Activated naive CD4-positive, alpha-beta T cell treated with anti-CD3 and anti-CD28 coated beads, Interleukin-2, amount 10 ng/mL, durations not matched to agents 7 days and 5 days (primary cell): Measurements from ENCODE around the gene STK16.

Source experiments
- CTCF ChIA-PET: fragments of 350-600 bp; sonication (Branson Sonifier 250); formaldehyde crosslinking; loops from one replicate; lab custom pipeline; 2021; ENCODE audit warnings: antibody characterized with exemption; lab: Charles Lee
- DNase-seq: peaks from one replicate; pipeline ENCODE4 v3.0.0-alpha.2; 2020
- H3K27ac Mint-ChIP-seq: one replicate; pipeline ENCODE4 v1.8.0; 2021; ENCODE audit warnings: mild to moderate bottlenecking, moderate library complexity, mixed read lengths
- H3K27me3 Mint-ChIP-seq: one replicate; pipeline ENCODE4 v1.8.0; 2021; ENCODE audit warnings: mild to moderate bottlenecking, mixed read lengths
- H3K36me3 Mint-ChIP-seq: one replicate; pipeline ENCODE4 v1.8.0; 2021; ENCODE audit warnings: mixed read lengths
- H3K4me1 Mint-ChIP-seq: one replicate; pipeline ENCODE4 v1.8.0; 2021; ENCODE audit warnings: mixed read lengths
- H3K4me3 Mint-ChIP-seq: one replicate; pipeline ENCODE4 v1.8.0; 2021; ENCODE audit warnings: mild to moderate bottlenecking, moderate library complexity, mixed read lengths
- H3K9me3 Mint-ChIP-seq: one replicate; pipeline ENCODE4 v1.8.0; 2021; ENCODE audit warnings: mixed read lengths

The STK16 gene

DNA sequence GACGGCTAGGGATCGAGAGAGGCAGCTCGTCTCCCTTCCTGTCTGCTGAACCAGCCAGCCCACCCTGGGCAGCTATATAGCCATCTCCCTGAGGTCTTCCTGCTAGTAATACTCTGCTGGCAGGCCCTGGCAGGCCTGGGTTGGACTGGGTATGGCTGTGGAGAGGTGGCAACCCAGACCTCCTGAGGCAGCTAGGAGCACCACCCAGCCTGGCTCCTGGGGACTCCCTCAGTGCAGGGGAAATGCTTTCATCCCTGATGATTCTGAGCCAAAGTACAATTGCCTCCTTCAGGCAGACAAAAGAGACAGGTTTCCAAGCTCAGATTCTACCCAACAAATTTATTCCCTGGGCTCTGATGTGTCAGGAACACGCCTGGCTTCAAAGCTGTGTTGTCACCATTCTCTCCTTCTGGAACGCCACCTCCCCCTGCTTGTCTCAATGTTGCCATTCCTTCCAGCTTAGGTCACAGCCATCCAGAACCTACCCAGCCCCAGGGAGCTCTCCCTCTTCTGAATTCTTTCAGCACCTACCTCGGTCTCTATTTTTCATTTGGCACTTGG, 29.2 kb downstream of the STK16 start:
- Mint-ChIP-seq H3K36me3 (no peaks in the 10 kb centered on the region), H3K27ac (no peak overlapping the region), H3K4me3 (no peak overlapping the region), H3K27me3 (peaks cover 51% of the 10 kb centered on the region), H3K4me1 (peaks cover 21% of the 10 kb centered on the region), H3K9me3 (no peaks in the 10 kb centered on the region)
- no peak for DNase-seq
- CTCF ChIA-PET = interaction anchor here (14.8 kb wide), 1 partner anchor 21 kb away, joined by 267 read pairs; no protein-coding TSS in a partner anchor

DNA sequence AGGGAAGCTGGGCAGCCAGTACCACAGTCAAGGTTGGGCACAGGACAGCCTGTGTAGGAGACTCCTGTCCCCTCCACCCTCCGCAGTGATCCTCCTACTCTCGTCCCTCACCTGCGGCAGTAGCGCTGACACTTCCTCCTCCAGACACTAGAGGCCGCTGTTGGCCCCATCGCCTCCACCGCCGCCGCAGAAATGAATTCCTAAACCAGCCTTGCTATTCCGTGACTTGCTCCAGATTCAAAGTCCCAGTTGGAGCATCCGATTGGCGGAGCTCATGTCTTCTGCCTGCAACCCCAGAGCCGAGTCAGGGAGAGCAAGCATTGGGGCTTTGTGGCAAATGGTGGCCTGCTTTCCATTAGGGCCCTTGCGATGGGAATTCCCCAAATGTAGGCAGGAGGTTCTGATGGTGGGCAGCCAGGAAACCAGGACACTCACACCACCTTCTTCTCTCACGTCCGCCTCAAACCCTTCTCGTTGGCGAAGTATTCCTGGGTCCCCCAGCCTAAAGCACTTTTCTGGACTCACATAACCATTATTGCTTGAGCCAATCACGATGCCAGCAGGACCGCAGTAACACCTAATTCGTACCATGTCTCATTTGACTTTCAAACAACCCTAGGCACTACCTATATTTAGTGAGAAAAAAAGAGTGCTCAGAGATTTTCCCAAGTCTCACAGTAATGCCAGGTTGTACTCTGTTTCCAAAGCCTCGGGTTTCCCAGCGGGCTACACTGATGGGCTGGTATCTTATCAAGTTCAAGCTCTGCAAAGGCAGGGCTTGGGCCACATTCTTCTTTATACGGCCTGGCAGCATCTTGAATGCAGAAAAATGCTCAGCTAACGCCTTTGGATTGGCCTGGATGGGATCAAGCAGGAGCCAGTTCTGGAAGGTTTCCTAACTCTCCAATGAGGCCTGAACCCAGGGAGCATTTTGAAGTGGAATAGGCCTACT, 32.7 kb downstream of the STK16 start:
- peaks cover 41% of the 10 kb centered on the region for H3K4me1 Mint-ChIP-seq
- peaks cover 19% of the 10 kb centered on the region for H3K36me3 Mint-ChIP-seq
- peak overlapping the region; percentile 98 for H3K27ac Mint-ChIP-seq

DNA sequence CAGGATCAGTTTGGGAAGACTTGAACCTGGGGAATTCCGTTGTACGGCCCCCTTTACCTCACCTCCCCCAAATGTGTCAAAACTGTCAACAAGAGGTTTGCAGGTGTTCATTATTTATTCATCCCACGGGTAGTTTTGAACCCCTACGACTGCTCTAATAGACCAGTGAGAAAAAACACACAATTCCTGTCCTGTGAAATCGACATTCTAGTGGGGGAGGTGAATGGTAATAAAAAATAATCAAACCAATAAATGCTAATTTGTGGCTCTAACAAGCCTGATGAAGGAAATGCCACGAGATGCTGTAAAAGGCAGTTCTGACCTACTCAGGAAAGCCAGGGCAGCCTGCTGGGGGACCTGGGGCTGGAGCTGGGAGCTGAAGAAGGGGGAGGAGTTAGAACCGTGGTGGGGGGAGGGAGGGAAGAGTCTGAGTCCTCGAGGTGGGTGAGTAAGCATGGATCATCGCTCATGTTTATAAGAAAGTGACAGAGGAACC, 33.4 kb downstream of the STK16 start:
- Mint-ChIP-seq H3K27ac (peak overlapping the region; percentile 98), H3K27me3 (peaks cover 16% of the 10 kb centered on the region), H3K4me1 (peaks cover 42% of the 10 kb centered on the region), H3K9me3 (no peaks in the 10 kb centered on the region), H3K36me3 (peaks cover 25% of the 10 kb centered on the region), H3K4me3 (peak overlapping the region; percentile 92)
- CTCF ChIA-PET = interaction anchor here (0.6 to 14.8 kb wide), 13 partner anchors 13 to 120 kb away, joined by 3 to 267 read pairs (median 5); partner anchors contain the start of genes ANKZF1, ATG9A and TUBA4A
- DNase-seq = no peak

More for the DNA sequence above, 32.7 kb downstream of the STK16 start:
- H3K4me3 Mint-ChIP-seq = peak overlapping the region; percentile 92
- no peaks in the 10 kb centered on the region for H3K9me3 Mint-ChIP-seq
- CTCF ChIA-PET = interaction anchor here (0.6 to 14.8 kb wide), 20 partner anchors 8 to 120 kb away, joined by 3 to 267 read pairs (median 4); partner anchors contain the start of genes ANKZF1, ATG9A, GLB1L and STK16
- peak; percentile 81 for DNase-seq
- H3K27me3 Mint-ChIP-seq = peaks cover 18% of the 10 kb centered on the region

DNA sequence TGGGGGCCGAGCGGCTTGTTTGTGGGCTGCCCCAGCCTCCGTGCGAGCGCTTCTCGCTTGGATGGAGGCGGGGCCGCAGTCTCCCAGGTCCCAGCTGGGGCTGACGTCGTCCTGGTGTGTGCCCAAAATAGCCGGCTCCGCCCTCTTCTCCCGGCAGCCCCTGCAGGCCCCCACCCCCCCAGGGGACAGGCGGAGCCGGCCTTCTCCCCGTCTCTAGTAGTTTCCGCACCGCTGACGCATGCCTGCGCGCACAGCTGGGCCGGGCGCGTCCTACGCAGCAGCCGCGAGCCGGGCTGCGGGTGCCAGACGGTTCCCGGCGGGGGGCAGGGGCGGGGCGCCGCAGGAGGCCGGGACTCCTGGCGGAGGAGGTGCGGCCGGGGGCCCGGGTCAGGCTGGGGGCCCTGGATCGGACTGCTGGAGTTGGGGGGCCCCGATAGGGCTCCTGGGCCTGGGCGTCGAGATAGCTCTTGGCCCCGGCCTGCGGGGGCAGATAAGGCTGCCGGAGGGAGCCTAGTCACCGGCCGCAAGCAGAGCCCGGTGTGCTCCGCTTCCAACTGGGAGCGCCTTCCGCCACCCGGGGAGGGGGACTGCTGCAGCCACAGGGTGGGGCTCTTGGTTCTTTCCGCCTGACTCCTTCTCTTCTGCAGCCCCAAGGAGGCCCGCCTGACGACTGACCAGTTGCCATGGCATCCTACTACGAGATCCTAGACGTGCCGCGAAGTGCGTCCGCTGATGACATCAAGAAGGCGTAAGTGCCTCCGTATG, 34.1 kb downstream of the STK16 start, which contains the start of gene DNAJB2:
Gene DNAJB2 (plus strand): TSS at position 216 of the 765 bp plus-strand sequence. CDS start 468 bp downstream, at position 684.
- Mint-ChIP-seq H3K36me3 (peaks cover 30% of the 10 kb centered on the region), H3K27me3 (peaks cover 10% of the 10 kb centered on the region), H3K4me1 (peaks cover 42% of the 10 kb centered on the region), H3K27ac (peak within 1 kb of the TSS; percentile 98), H3K9me3 (no peaks in the 10 kb centered on the region), H3K4me3 (peak within 1 kb of the TSS; percentile 92)
- DNase-seq = peak; percentile 99
- CTCF ChIA-PET = interaction anchor here (0.6 to 14.8 kb wide), 9 partner anchors 16 to 109 kb away, joined by 3 to 267 read pairs (median 5); partner anchors contain the start of genes ANKZF1, ATG9A and TUBA4A

DNA sequence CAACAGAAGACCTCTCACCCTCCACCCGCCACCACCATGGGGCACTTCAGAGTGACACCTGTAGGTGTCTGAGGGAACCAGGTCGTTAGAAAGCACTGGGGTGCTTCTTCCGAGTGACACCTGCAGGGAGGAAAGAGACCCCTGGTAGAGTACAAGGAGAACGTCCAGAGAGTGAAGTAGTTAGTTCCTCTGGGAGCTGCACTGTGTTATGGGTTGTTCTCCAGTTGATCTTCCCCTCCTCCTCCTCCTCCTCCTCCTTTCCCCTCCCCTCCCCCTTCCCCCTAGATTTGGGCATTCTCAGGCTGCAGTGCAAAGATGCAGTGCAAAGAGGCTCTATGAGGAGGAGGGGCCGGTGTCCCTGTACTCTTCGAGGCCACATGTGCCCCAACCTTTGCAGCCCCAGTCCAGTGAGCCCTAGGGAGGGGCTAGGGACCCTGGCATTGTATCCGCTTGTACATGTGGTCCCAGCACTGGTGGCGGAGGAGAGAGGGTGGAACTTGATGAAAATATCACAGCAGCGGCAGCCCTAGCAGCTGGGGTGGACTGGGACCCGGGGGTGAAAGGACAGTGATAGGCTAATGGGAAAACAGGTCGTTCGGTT, 34.7 kb downstream of the STK16 start:
- Mint-ChIP-seq H3K9me3 (no peaks in the 10 kb centered on the region), H3K36me3 (peaks cover 30% of the 10 kb centered on the region), H3K4me1 (peaks cover 42% of the 10 kb centered on the region), H3K27me3 (peaks cover 5% of the 10 kb centered on the region), H3K27ac (peak overlapping the region; percentile 98), H3K4me3 (peak overlapping the region; percentile 92)
- DNase-seq = no peak
- CTCF ChIA-PET = interaction anchor here (1.0 to 14.8 kb wide), 5 partner anchors 15 to 85 kb away, joined by 3 to 267 read pairs (median 31); partner anchors contain the start of genes ANKZF1, ATG9A and TUBA4A

DNA sequence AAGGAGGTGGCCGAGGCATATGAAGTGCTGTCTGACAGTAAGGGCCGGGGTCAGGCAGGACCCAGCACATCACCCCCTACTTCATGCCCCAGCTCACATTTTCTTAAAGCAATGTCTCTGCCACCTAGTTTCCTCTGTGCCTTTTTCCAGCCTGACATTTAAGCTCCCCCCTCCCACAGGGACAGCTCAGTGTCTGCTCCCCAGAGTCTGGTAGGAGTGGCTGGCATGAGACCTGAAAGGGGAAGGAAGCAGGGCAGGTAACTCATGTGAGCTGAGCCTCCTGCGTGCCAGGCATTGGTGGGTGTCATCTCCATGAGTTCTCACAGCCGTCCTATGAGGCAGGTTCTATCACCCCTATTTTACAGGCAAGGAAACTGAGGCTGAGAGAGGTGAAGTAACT, 35.4 kb downstream of the STK16 start:
- H3K9me3 Mint-ChIP-seq = no peaks in the 10 kb centered on the region
- peaks cover 31% of the 10 kb centered on the region for H3K36me3 Mint-ChIP-seq
- DNase-seq = no peak
- peak overlapping the region; percentile 92 for H3K4me3 Mint-ChIP-seq
- H3K27me3 Mint-ChIP-seq = peaks cover 5% of the 10 kb centered on the region
- CTCF ChIA-PET = interaction anchor here (1.0 to 14.8 kb wide), 4 partner anchors 15 to 32 kb away, joined by 4 to 267 read pairs (median 32); partner anchors contain the start of gene TUBA4A
- H3K4me1 Mint-ChIP-seq = peaks cover 42% of the 10 kb centered on the region
- H3K27ac Mint-ChIP-seq = peak overlapping the region; percentile 98

DNA sequence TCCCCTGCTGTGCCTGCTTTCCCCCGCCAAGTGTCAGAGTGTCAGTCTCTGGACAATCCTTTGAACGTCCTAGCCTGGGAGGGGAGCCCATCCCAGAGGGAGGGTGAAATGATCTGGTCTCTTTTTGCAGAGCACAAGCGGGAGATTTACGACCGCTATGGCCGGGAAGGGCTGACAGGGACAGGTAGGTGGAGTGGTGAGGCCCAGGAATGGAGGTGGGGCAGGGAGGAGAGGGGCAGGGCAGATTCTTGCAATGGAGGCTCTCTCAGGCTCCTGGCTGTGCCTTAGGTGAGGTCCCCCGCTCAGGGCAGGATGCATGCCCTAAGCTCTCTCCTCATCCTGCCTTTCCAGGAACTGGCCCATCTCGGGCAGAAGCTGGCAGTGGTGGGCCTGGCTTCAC, 36.3 kb downstream of the STK16 start:
- DNase-seq = peak; percentile 16
- no peak overlapping the region for H3K4me3 Mint-ChIP-seq
- no peaks in the 10 kb centered on the region for H3K9me3 Mint-ChIP-seq
- H3K36me3 Mint-ChIP-seq = peaks cover 31% of the 10 kb centered on the region
- CTCF ChIA-PET = interaction anchor here (1.0 to 14.8 kb wide), 2 partner anchors 14 to 20 kb away, joined by 4 to 267 read pairs; no protein-coding TSS in a partner anchor
- peaks cover 42% of the 10 kb centered on the region for H3K4me1 Mint-ChIP-seq
- no peak overlapping the region for H3K27ac Mint-ChIP-seq
- peaks cover 5% of the 10 kb centered on the region for H3K27me3 Mint-ChIP-seq

DNA sequence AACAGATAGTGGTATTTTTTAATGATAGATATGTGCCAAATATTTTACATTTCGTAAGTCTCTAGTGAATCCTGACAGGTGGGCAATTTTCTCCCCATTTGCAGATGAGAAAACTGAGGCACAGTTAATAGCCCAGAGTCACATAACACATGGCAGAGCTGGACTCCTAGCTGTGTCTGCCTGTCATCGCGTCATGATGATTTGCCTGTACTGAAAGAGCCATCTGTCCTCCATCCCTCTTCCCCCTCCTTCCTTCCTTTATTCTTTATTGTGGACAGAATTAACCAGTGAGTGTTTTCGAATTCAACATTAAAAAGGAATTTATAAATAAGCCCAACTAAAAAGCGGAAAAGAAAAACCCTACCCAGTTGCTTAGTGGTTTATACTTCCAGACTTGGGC, 37.1 kb downstream of the STK16 start:
- CTCF ChIA-PET = interaction anchor here (14.8 kb wide), 1 partner anchor 13 kb away, joined by 267 read pairs; no protein-coding TSS in a partner anchor
- DNase-seq = no peak
- no peak overlapping the region for H3K4me3 Mint-ChIP-seq
- peaks cover 39% of the 10 kb centered on the region for H3K4me1 Mint-ChIP-seq
- H3K9me3 Mint-ChIP-seq = no peaks in the 10 kb centered on the region
- peaks cover 31% of the 10 kb centered on the region for H3K36me3 Mint-ChIP-seq
- H3K27ac Mint-ChIP-seq = no peak overlapping the region
- H3K27me3 Mint-ChIP-seq = peaks cover 5% of the 10 kb centered on the region

DNA sequence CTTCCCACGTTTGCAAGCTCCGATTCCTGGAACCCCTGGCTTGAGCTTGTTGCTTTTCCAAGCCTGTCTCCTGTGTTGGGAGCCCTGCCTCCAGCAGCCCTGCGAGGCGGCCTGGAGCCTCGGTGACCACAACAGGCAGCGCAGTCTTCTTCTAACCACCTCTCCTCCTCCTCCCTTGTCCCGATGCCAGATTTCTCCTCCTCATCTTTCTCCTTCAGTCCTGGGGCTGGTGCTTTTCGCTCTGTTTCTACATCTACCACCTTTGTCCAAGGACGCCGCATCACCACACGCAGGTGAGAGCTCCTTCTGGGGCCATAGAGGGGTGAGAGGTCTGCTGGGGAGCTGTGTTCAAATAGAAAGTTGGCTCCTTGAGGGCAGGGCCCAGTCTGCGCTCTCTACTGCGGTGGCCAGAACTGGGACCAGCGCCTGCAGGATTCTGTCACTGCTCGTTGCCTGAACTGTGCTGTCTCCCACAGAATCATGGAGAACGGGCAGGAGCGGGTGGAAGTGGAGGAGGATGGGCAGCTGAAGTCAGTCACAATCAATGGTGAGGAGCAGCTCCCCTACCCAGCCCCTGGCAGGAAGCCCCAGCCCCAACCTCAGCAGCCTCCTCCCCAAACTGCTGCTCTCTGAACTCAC, 37.8 kb downstream of the STK16 start:
- Mint-ChIP-seq H3K36me3 (peaks cover 31% of the 10 kb centered on the region), H3K4me1 (peaks cover 32% of the 10 kb centered on the region), H3K27ac (peak overlapping the region; percentile 38), H3K27me3 (no peaks in the 10 kb centered on the region), H3K9me3 (no peaks in the 10 kb centered on the region), H3K4me3 (no peak overlapping the region)
- DNase-seq = no peak
- CTCF ChIA-PET = interaction anchor here (14.8 kb wide), 1 partner anchor 12 kb away, joined by 267 read pairs; no protein-coding TSS in a partner anchor

DNA sequence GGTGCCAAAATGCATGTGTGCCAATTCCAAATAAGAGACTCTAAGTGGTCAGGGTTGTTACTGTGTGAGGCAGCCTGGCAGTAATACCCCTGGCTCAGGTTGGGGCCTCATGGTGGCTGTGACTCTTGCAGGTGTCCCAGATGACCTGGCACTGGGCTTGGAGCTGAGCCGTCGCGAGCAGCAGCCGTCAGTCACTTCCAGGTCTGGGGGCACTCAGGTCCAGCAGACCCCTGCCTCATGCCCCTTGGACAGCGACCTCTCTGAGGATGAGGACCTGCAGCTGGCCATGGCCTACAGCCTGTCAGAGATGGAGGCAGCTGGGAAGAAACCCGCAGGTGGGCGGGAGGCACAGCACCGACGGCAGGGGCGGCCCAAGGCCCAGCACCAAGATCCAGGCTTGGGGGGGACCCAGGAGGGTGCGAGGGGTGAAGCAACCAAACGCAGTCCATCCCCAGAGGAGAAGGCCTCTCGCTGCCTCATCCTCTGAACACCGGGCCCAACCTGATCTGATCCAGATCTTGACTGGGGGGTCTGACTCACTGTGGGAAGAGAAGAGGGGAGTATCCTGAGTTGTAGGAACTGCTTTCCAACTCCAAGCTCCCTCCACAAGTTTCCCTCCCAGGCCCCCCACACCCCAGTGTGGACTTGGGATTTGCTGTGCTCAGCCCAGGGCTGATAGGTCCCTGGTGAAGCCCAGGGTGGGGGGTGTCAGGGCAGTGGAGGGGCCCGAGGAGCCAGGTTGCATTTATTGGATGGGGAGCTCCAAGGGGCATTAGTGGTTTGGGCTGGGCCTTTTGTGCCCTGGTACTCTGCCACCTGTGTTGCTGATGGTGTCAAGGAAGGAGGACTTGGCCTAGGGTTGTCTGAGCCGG, 39.5 kb downstream of the STK16 start:
- H3K4me1 Mint-ChIP-seq = peaks cover 20% of the 10 kb centered on the region
- H3K4me3 Mint-ChIP-seq = no peak overlapping the region
- peaks cover under 1% of the 10 kb centered on the region for H3K27me3 Mint-ChIP-seq
- H3K27ac Mint-ChIP-seq = no peak overlapping the region
- CTCF ChIA-PET = interaction anchor here (14.8 kb wide), 1 partner anchor 11 kb away, joined by 267 read pairs; no protein-coding TSS in a partner anchor
- no peak for DNase-seq
- no peaks in the 10 kb centered on the region for H3K9me3 Mint-ChIP-seq
- H3K36me3 Mint-ChIP-seq = peaks cover 31% of the 10 kb centered on the region

DNA sequence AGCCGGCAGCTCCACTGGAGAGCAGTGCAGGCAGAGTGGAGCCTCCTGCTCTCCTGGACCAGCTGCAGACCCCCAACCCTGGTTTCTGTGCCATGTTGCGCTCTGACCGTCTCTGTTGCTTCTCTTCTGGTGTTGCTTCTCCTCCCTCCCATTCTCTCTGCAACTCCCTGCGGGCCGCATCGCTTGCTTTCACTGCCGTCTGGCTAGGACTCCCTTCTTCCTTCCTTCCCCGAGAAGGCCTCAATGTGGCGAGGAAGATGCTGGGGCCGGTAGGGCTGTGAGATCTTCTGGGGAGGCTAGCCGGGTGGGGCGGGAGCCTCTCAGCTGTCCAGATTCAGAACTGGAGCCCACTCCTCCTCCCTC, 40.1 kb downstream of the STK16 start:
- H3K36me3 Mint-ChIP-seq = peaks cover 28% of the 10 kb centered on the region
- no peak overlapping the region for H3K27ac Mint-ChIP-seq
- peaks cover 4% of the 10 kb centered on the region for H3K27me3 Mint-ChIP-seq
- no peaks in the 10 kb centered on the region for H3K9me3 Mint-ChIP-seq
- H3K4me1 Mint-ChIP-seq = peaks cover 14% of the 10 kb centered on the region
- no peak for DNase-seq
- H3K4me3 Mint-ChIP-seq = no peak overlapping the region
- CTCF ChIA-PET = interaction anchor here (2.0 to 14.8 kb wide), 2 partner anchors 8 to 10 kb away, joined by 7 to 267 read pairs; no protein-coding TSS in a partner anchor
